IMR-90 (cell line): ENCODE results near the gene STX11. TPM values are rescaled to one million over a fixed set of nuclear protein-coding genes. Genes with fewer than 3 reads are reported as not detected.

Experiments used
- ATAC-seq: fragments of 200-7000 bp; cut with Tn5 transposase; 2 replicates; pipeline ENCODE4 v1.9.1; 2020; ENCODE audit warnings: low read depth, mild to moderate bottlenecking, moderate library complexity
- BruUV-seq: library from RNA; stranded (reverse); fragments of 400-500 nt; replicated peaks from 2 replicates; lab custom pipeline; 2021; lab: Mats Ljungman, UMichigan
- CTCF ChIA-PET: fragments of 300-600 bp; formaldehyde crosslinking; extraction: SDS; loops from one replicate; lab custom pipeline; 2021; ENCODE audit warnings: antibody characterized with exemption; lab: Yijun Ruan, JAX
- POLR2A ChIA-PET: fragments of 300-600 bp; sonication (Branson Sonifier 250); formaldehyde crosslinking; loops from one replicate; lab custom pipeline; 2022; ENCODE audit warnings: antibody characterized with exemption; ENCODE audit not compliant: unreplicated experiment; lab: Charles Lee
- DNase-seq: peaks from one replicate; pipeline ENCODE4 v3.0.0; 2013
- H2AFZ ChIP-seq: replicated peaks from 2 replicates; pipeline ENCODE3; 2013; ENCODE audit warnings: low read length, mild to moderate bottlenecking; ENCODE audit not compliant: poor library complexity
- H2AK5ac ChIP-seq: 2 replicates; pipeline ENCODE4 v1.6.1; 2013; ENCODE audit warnings: low read depth, low read length, inconsistent platforms
- H2AK9ac ChIP-seq: replicated peaks from 2 replicates; pipeline ENCODE3; 2013; ENCODE audit warnings: mild to moderate bottlenecking, low read depth, low read length, moderate library complexity; ENCODE audit not compliant: poor library complexity
- H2BK120ac ChIP-seq: 2 replicates; pipeline ENCODE4 v1.6.1; 2013; ENCODE audit warnings: low read depth, low read length, inconsistent platforms
- H2BK15ac ChIP-seq: 3 replicates; pipeline ENCODE4 v1.6.1; 2013; ENCODE audit warnings: low read depth, low read length, inconsistent platforms
- H2BK20ac ChIP-seq: 2 replicates; pipeline ENCODE4 v1.6.1; 2013; ENCODE audit warnings: low read depth, mild to moderate bottlenecking, inconsistent platforms, low read length, moderate library complexity
- H2BK5ac ChIP-seq: 2 replicates; pipeline ENCODE4 v1.6.1; 2013; ENCODE audit warnings: mild to moderate bottlenecking, low read depth, low read length, inconsistent platforms; ENCODE audit not compliant: poor library complexity, severe bottlenecking
- H3K14ac ChIP-seq: replicated peaks from 2 replicates; pipeline ENCODE4 v1.6.1; 2013; ENCODE audit warnings: low read depth, low read length, inconsistent platforms
- H3K18ac ChIP-seq: 2 replicates; pipeline ENCODE4 v1.6.1; 2013; ENCODE audit warnings: low read depth, low read length, control low read depth
- H3K23ac ChIP-seq: 2 replicates; pipeline ENCODE4 v1.6.1; 2013; ENCODE audit warnings: low read depth, low read length, inconsistent platforms
- H3K27ac ChIP-seq: 2 replicates; pipeline ENCODE4 v1.5.1; 2013; ENCODE audit warnings: mild to moderate bottlenecking, control low read depth, low read length; ENCODE audit not compliant: insufficient read depth
- H3K27me3 ChIP-seq: 2 replicates; pipeline ENCODE4 v1.6.1; 2013; ENCODE audit warnings: low read length; ENCODE audit not compliant: control insufficient read depth, insufficient read depth
- H3K36me3 ChIP-seq: 2 replicates; pipeline ENCODE4 v1.6.1; 2013; ENCODE audit warnings: low read length, mixed read lengths; ENCODE audit not compliant: control insufficient read depth, insufficient read depth
- H3K4ac ChIP-seq: 2 replicates; pipeline ENCODE4 v1.6.1; 2013; ENCODE audit warnings: low read depth, low read length, inconsistent platforms
- H3K4me1 ChIP-seq: 2 replicates; pipeline ENCODE4 v1.6.1; 2013; ENCODE audit warnings: low read length, mixed read lengths; ENCODE audit not compliant: control insufficient read depth, insufficient read depth
- H3K4me2 ChIP-seq: 2 replicates; pipeline ENCODE4 v1.6.1; 2013; ENCODE audit warnings: low read depth, mild to moderate bottlenecking, control low read depth, low read length, moderate library complexity
- H3K4me3 ChIP-seq: 2 replicates; pipeline ENCODE4 v1.5.1; 2013; ENCODE audit warnings: low read depth, mild to moderate bottlenecking, control low read depth, low read length, moderate library complexity; ENCODE audit not compliant: insufficient read depth
- H3K56ac ChIP-seq: 2 replicates; pipeline ENCODE4 v1.6.1; 2013; ENCODE audit warnings: low read length, inconsistent platforms; ENCODE audit not compliant: insufficient read depth; ENCODE audit errors: extremely low read depth
- H3K79me1 ChIP-seq, 2 experiments: 2 replicates each; pipeline ENCODE4 v1.6.1; 2013; ENCODE audit warnings: low read length in 2 of 2, inconsistent platforms in 1 of 2, low read depth in 1 of 2
- H3K9ac ChIP-seq: 2 replicates; pipeline ENCODE4 v1.6.1; 2013; ENCODE audit warnings: low read depth, low read length, control low read depth
- H3K9me1 ChIP-seq: 2 replicates; pipeline ENCODE4 v1.6.1; 2013; ENCODE audit warnings: low read length, inconsistent platforms; ENCODE audit not compliant: insufficient read depth
- H3K9me3 ChIP-seq: 2 replicates; pipeline ENCODE4 v1.6.1; 2013; ENCODE audit warnings: low read length; ENCODE audit not compliant: control insufficient read depth, insufficient read depth
- H4K20me1 ChIP-seq: 2 replicates; pipeline ENCODE4 v1.6.1; 2013; ENCODE audit warnings: low read length, inconsistent platforms; ENCODE audit not compliant: insufficient read depth
- H4K5ac ChIP-seq: 2 replicates; pipeline ENCODE4 v1.6.1; 2013; ENCODE audit warnings: mild to moderate bottlenecking, low read depth, low read length, control low read depth
- H4K8ac ChIP-seq, 2 experiments: 2 replicates each; pipeline ENCODE4 v1.6.1; 2013; ENCODE audit warnings: low read depth in 2 of 2, low read length in 2 of 2, control low read depth in 1 of 2, inconsistent platforms in 1 of 2
- H4K91ac ChIP-seq: 2 replicates; pipeline ENCODE4 v1.6.1; 2013; ENCODE audit warnings: low read depth, low read length, inconsistent platforms; ENCODE audit not compliant: insufficient read depth
- ELK1 ChIP-seq: fragments of 150-350 bp; IDR thresholded peaks from 2 replicates; pipeline ENCODE4 v1.6.1; 2016; ENCODE audit warnings: low read depth, mild to moderate bottlenecking, low read length, moderate library complexity, borderline replicate concordance
- RCOR1 ChIP-seq: IDR thresholded peaks from 2 replicates; pipeline ENCODE4 v1.6.1; 2012; ENCODE audit warnings: mild to moderate bottlenecking, low read length, improper control_type of control experiment; ENCODE audit not compliant: insufficient replicate concordance
- RFX5 ChIP-seq: IDR thresholded peaks from 2 replicates; pipeline ENCODE4 v1.8.0; 2012; ENCODE audit warnings: low read depth, mild to moderate bottlenecking, low read length, moderate library complexity
- SMC3 ChIP-seq: fragments of 150-350 bp; IDR thresholded peaks from 2 replicates; pipeline ENCODE4 v1.6.1; 2016; ENCODE audit warnings: low read depth, mild to moderate bottlenecking, antibody characterized with exemption, low read length, moderate library complexity
- WGBS, 2 experiments: methylation state at CpG; one replicate each; pipeline versions ENCODE4 v1.1.5 to v1.1.7; 2013; ENCODE audit warnings: missing lambda C conversion rate in 2 of 2; ENCODE audit not compliant: insufficient read length in 1 of 2; ENCODE audit errors: extremely low coverage in 2 of 2; 5-methylcytosine and 5-hydroxymethylcytosine counted together
- dilution Hi-C: fragments of 300-500 bp; cut with HindIII; formaldehyde crosslinking; loops from one replicate; pipeline ENCODE4 v1.14.3; 2018; ENCODE audit warnings: low sequenced_read_pairs; ENCODE audit not compliant: unreplicated experiment
- in situ Hi-C: fragments of 300-500 bp; cut with MboI; formaldehyde crosslinking; loops from 3 replicates; pipeline ENCODE4 v1.14.3; 2019; ENCODE audit warnings: low sequenced_read_pairs, inconsistent platforms, mixed read lengths
- intact Hi-C: fragments of 100-400 bp; cut with micrococcal nuclease; formaldehyde crosslinking; loops from 2 replicates; pipeline ENCODE4 v1.10.0; 2022
- polyA plus RNA-seq, 3 experiments: library from polyadenylated mRNA; depleted of rRNA; stranded (reverse); fragments of >200 nt; gene quantifications; 2 replicates each; pipeline ENCODE4 v1.2.3, GENCODE V29; 2012; ENCODE audit warnings: low replicate concordance in 1 of 3
- total RNA-seq: library from RNA; depleted of rRNA; stranded (reverse); fragments of >200 nt; gene quantifications from 2 replicates; pipeline ENCODE4 v1.2.3, GENCODE V29; 2012
- TF ChIP-seq, protein P1 (sequence below): conservative IDR thresholded peaks from 2 replicates; pipeline ENCODE4 v1.5.1; 2012; ENCODE audit warnings: mild to moderate bottlenecking, low read depth, low read length, improper control_type of control experiment

Gene STX11
- total and polyA plus RNA-seq, 2 of the 4 experiments (the other 2 are of a cell fraction): 0.54 to 0.68 TPM

- no peak for TF ChIP-seq ELK1
- TF ChIP-seq RFX5: no peak
Measured at GRCh38 chr6:144215932-144216667, 65.8 kb downstream of the STX11 start (continued).

DNA sequence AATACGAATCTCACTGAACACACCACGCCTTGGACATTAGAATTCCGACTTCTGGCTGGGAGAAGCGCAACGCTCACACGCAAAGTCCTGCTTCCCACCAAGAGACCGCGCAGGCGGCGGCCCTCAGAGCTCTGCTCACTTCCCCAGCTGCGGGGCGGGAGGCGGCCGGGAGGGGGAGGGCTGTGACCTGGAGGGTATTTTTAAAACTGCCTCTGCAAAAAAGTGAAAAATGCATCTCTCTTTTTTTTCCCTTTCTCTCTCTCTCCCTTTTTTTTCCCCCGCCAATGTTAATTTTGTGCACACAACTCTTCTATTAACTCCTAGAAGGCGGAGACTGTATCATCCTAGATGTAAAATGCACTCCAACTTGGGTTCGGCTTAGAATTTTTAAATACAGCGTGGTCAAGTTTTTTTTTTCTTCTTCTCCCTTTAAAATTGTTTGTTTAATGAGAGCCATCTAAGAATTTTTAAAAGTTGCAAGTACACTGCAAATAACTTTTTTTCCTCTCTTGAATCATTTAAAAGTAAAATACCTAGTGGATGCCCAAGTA lies 66.4 kb downstream of the STX11 start:
- intact Hi-C loops (loop anchor here (1.0 to 5.0 kb wide), 5 partner anchors 48 to 1744 kb away; partner anchors contain the start of gene UTRN), in situ Hi-C loops (no loop called here), dilution Hi-C loops (no loop called here)
- 0 out of 2 replicates have a peak overlapping the region, but pooled peaks have one; percentile 2 for H3K27ac ChIP-seq
- DNase-seq (no peak), ATAC-seq (no peak)
- no peaks in the 10 kb centered on the region for H3K79me1 ChIP-seq
- no peak overlapping the region for H4K91ac ChIP-seq
- no peak overlapping the region for H2BK15ac ChIP-seq
- H4K5ac ChIP-seq: no peak overlapping the region
- H3K9ac ChIP-seq: no peak overlapping the region; the same call in 1 of the 2 replicates
- peaks cover 8% of the 10 kb centered on the region for H3K4me1 ChIP-seq
- ChIA-PET CTCF (interaction anchor here (0.5 to 0.8 kb wide), 6 partner anchors 26 to 606 kb away, joined by 3 to 4 read pairs (median 3); no protein-coding TSS in a partner anchor), POLR2A (no interaction called here)
- H3K27me3 ChIP-seq: no peaks in the 10 kb centered on the region
- H3K4me2 ChIP-seq: peak overlapping the region; percentile 43
- TF ChIP-seq SMC3 (0 out of 2 replicates have a peak, but pooled peaks have one; percentile 12), RCOR1 (no peak)
- TF ChIP-seq, protein P1, sequence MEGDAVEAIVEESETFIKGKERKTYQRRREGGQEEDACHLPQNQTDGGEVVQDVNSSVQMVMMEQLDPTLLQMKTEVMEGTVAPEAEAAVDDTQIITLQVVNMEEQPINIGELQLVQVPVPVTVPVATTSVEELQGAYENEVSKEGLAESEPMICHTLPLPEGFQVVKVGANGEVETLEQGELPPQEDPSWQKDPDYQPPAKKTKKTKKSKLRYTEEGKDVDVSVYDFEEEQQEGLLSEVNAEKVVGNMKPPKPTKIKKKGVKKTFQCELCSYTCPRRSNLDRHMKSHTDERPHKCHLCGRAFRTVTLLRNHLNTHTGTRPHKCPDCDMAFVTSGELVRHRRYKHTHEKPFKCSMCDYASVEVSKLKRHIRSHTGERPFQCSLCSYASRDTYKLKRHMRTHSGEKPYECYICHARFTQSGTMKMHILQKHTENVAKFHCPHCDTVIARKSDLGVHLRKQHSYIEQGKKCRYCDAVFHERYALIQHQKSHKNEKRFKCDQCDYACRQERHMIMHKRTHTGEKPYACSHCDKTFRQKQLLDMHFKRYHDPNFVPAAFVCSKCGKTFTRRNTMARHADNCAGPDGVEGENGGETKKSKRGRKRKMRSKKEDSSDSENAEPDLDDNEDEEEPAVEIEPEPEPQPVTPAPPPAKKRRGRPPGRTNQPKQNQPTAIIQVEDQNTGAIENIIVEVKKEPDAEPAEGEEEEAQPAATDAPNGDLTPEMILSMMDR: 0 out of 2 replicates have a peak, but pooled peaks have one; percentile 15
- BruUV-seq: no TSS peak
- H2AFZ ChIP-seq: peak overlapping the region; percentile 5
- no peaks in the 10 kb centered on the region; the same call in 1 of the 2 replicates for H3K9me3 ChIP-seq
- H4K20me1 ChIP-seq: no peaks in the 10 kb centered on the region
- H2BK120ac ChIP-seq: no peak overlapping the region
- WGBS, 2 experiments: no CpG with 5 or more reads among the region's 18 CpGs
- peak overlapping the region; percentile 58 for H3K4me3 ChIP-seq
- no peak overlapping the region for H3K4ac ChIP-seq
- H2BK20ac ChIP-seq: no peak overlapping the region
- no peak overlapping the region for H2AK5ac ChIP-seq
- H2BK5ac ChIP-seq: no peak overlapping the region
- H3K14ac ChIP-seq: no peak overlapping the region
- H3K36me3 ChIP-seq: no peaks in the 10 kb centered on the region
- H2AK9ac ChIP-seq: no peak overlapping the region
- no peak overlapping the region for H4K8ac ChIP-seq
- no peak overlapping the region for H3K56ac ChIP-seq
- H3K23ac ChIP-seq: no peak overlapping the region
- no peak overlapping the region for H3K18ac ChIP-seq
- peaks cover 5% of the 10 kb centered on the region for H3K9me1 ChIP-seq
